ENCODE measurements around the gene TTR. TPM values are rescaled to one million over a fixed set of nuclear protein-coding genes. Genes with fewer than 3 reads are reported as not detected.

Gene TTR
- total RNA-seq, result not detected

GRCh38 chr18:31591628-31592027 lies at the start of gene TTR:
TSS of gene TTR (plus strand) at chr18:31591877. CDS start at chr18:31591903, 26 bp downstream.

Other genes starting within 250 kb of the TTR start
- gene DSG4, start 215.1 kb upstream of the TTR start, total RNA-seq, result not detected
- gene DSG3, start 144.1 kb upstream of the TTR start, total RNA-seq, result not detected
- gene DSG2, start 93.7 kb upstream of the TTR start, total RNA-seq, result under 1 TPM; 0.50 to 0.53 TPM
- gene B4GALT6, start 92.7 kb downstream of the TTR start, total RNA-seq, result 1 to 10 TPM in 1 of 2 experiments, under 1 TPM in 1; 0.86 to 1.3 TPM
- not detected for gene SLC25A52, start 169.0 kb downstream of the TTR start, total RNA-seq